ENCODE results near the gene ZNF581.
A peak's percentile ranks its signal among the peaks of the same experiment; 100 is the strongest.

The ZNF581 gene

GRCh38 chr19:55655648-55656040 is 12.2 kb downstream of the ZNF581 start:
- no peak overlapping the region for H3K14ac ChIP-seq (ENCODE audit: low read length in 2 of 2)
- peak overlapping the region; percentile 92 to 99 for H3K4me3 ChIP-seq (ENCODE audit: insufficient read depth in 1 of 2, low read depth in 1 of 2, low read length in 2 of 2)
- no peak overlapping the region for H3K23ac ChIP-seq (ENCODE audit: low read length in 2 of 2)
- H2BK12ac ChIP-seq (ENCODE audit: low read length in 2 of 2), result no peak overlapping the region
- no peak overlapping the region for H2AK5ac ChIP-seq (ENCODE audit: low read length, severe bottlenecking)
- no peak overlapping the region for H2AFZ ChIP-seq (ENCODE audit: low read depth, low read length)
- WGBS, result under 1% methylated on average over 19 of the region's 19 CpGs
- H3K4me1 ChIP-seq (ENCODE audit: control insufficient read depth, insufficient read depth, low read depth, low read length), result peaks cover 30% of the 10 kb centered on the region
- H3K4ac ChIP-seq (ENCODE audit: low read depth in 1 of 2, low read length in 2 of 2), result peak overlapping the region in 1 of 2 experiments; percentile 46
- peak overlapping the region; percentile 89 for H3K4me2 ChIP-seq (ENCODE audit: low read length, poor library complexity, severe bottlenecking)
- H2BK5ac ChIP-seq (ENCODE audit: low read depth, low read length, poor library complexity, severe bottlenecking), result peak overlapping the region; percentile 74
- H3K36me3 ChIP-seq (ENCODE audit: control insufficient read depth in 1 of 2, insufficient read depth in 2 of 2, low read depth in 1 of 2, low read length in 2 of 2), result peaks cover 20 to 53% of the 10 kb centered on the region in 2 experiments
- H3K9me3 ChIP-seq (ENCODE audit: control insufficient read depth, low read length), result no peaks in the 10 kb centered on the region
- peak overlapping the region in 1 of 2 experiments; percentile 13 for H3K18ac ChIP-seq (ENCODE audit: low read depth in 1 of 2, low read length in 2 of 2)
- H3K27ac ChIP-seq (ENCODE audit: low read length, poor library complexity, severe bottlenecking), result peak overlapping the region; percentile 78
- no peak overlapping the region for H4K91ac ChIP-seq (ENCODE audit: low read length)
- no peak overlapping the region for H2BK15ac ChIP-seq (ENCODE audit: low read depth, poor library complexity, severe bottlenecking)
- peaks cover 17% of the 10 kb centered on the region for H3K79me1 ChIP-seq (replicated peaks; ENCODE audit: low read length, poor library complexity, severe bottlenecking)
- H2BK120ac ChIP-seq (ENCODE audit: low read depth, low read length), result no peak overlapping the region
- H4K8ac ChIP-seq (ENCODE audit: low read length), result peak overlapping the region; percentile 32
- DNase-seq, result no peak
- no peaks in the 10 kb centered on the region for H3K27me3 ChIP-seq (ENCODE audit: control insufficient read depth in 1 of 2, insufficient read depth in 1 of 2, low read length in 2 of 2)
- H3K9ac ChIP-seq (ENCODE audit: low read length), result peak overlapping the region; percentile 99

- H3K9me3 ChIP-seq (ENCODE audit: control insufficient read depth, low read length), result no peaks in the 10 kb centered on the region
- H2AFZ ChIP-seq (ENCODE audit: low read depth, low read length), result no peak overlapping the region
- H4K91ac ChIP-seq (ENCODE audit: low read length), result no peak overlapping the region
- H3K4me3 ChIP-seq (ENCODE audit: insufficient read depth in 1 of 2, low read depth in 1 of 2, low read length in 2 of 2), result peak overlapping the region in 1 of 2 experiments; percentile 92
- no peak overlapping the region for H3K4ac ChIP-seq (ENCODE audit: low read depth in 1 of 2, low read length in 2 of 2)
- H2BK5ac ChIP-seq (ENCODE audit: low read depth, low read length, poor library complexity, severe bottlenecking), result no peak overlapping the region
- H2AK5ac ChIP-seq (ENCODE audit: low read length, severe bottlenecking), result no peak overlapping the region
- H3K4me1 ChIP-seq (ENCODE audit: control insufficient read depth, insufficient read depth, low read depth, low read length), result peaks cover 30% of the 10 kb centered on the region
- no peak overlapping the region for H2BK12ac ChIP-seq (ENCODE audit: low read length in 2 of 2)
- H4K8ac ChIP-seq (ENCODE audit: low read length), result no peak overlapping the region
- H3K36me3 ChIP-seq (ENCODE audit: control insufficient read depth in 1 of 2, insufficient read depth in 2 of 2, low read depth in 1 of 2, low read length in 2 of 2), result peaks cover 29 to 53% of the 10 kb centered on the region in 2 experiments
- no peak for DNase-seq
- H3K9ac ChIP-seq (ENCODE audit: low read length), result peak overlapping the region; percentile 99
- no peak overlapping the region for H3K23ac ChIP-seq (ENCODE audit: low read length in 2 of 2)
- H3K18ac ChIP-seq (ENCODE audit: low read depth in 1 of 2, low read length in 2 of 2), result no peak overlapping the region
- peak overlapping the region; percentile 60 for H3K4me2 ChIP-seq (ENCODE audit: low read length, poor library complexity, severe bottlenecking)
- no peak overlapping the region for H3K27ac ChIP-seq (ENCODE audit: low read length, poor library complexity, severe bottlenecking)
- 87% methylated on average over 7 of the region's 7 CpGs for WGBS
- H2BK120ac ChIP-seq (ENCODE audit: low read depth, low read length), result no peak overlapping the region
- H3K79me1 ChIP-seq (replicated peaks; ENCODE audit: low read length, poor library complexity, severe bottlenecking), result peaks cover 11% of the 10 kb centered on the region
- H3K14ac ChIP-seq (ENCODE audit: low read length in 2 of 2), result no peak overlapping the region
- H3K27me3 ChIP-seq (ENCODE audit: control insufficient read depth in 1 of 2, insufficient read depth in 1 of 2, low read length in 2 of 2), result no peaks in the 10 kb centered on the region
- no peak overlapping the region for H2BK15ac ChIP-seq (ENCODE audit: low read depth, poor library complexity, severe bottlenecking)
Observed at GRCh38 chr19:55656552-55656951, 13.1 kb downstream of the ZNF581 start.

- H2AK5ac ChIP-seq (ENCODE audit: low read length, severe bottlenecking), result no peak overlapping the region
- no peak overlapping the region for H3K4ac ChIP-seq (ENCODE audit: low read depth in 1 of 2, low read length in 2 of 2)
- peaks cover 10% of the 10 kb centered on the region for H3K79me1 ChIP-seq (replicated peaks; ENCODE audit: low read length, poor library complexity, severe bottlenecking)
- H4K91ac ChIP-seq (ENCODE audit: low read length), result no peak overlapping the region
- H2BK15ac ChIP-seq (ENCODE audit: low read depth, poor library complexity, severe bottlenecking), result no peak overlapping the region
- no peak overlapping the region for H2BK5ac ChIP-seq (ENCODE audit: low read depth, low read length, poor library complexity, severe bottlenecking)
- H3K14ac ChIP-seq (ENCODE audit: low read length in 2 of 2), result no peak overlapping the region
- peak overlapping the region; percentile 99 for H3K9ac ChIP-seq (ENCODE audit: low read length)
- peak overlapping the region; percentile 0 for H3K4me2 ChIP-seq (ENCODE audit: low read length, poor library complexity, severe bottlenecking)
- peak overlapping the region in 1 of 2 experiments; percentile 92 for H3K4me3 ChIP-seq (ENCODE audit: insufficient read depth in 1 of 2, low read depth in 1 of 2, low read length in 2 of 2)
- H3K36me3 ChIP-seq (ENCODE audit: control insufficient read depth in 1 of 2, insufficient read depth in 2 of 2, low read depth in 1 of 2, low read length in 2 of 2), result peaks cover 31 to 53% of the 10 kb centered on the region in 2 experiments
- H3K4me1 ChIP-seq (ENCODE audit: control insufficient read depth, insufficient read depth, low read depth, low read length), result peaks cover 30% of the 10 kb centered on the region
- no peak overlapping the region for H2BK12ac ChIP-seq (ENCODE audit: low read length in 2 of 2)
- no peak overlapping the region for H3K23ac ChIP-seq (ENCODE audit: low read length in 2 of 2)
- H3K27me3 ChIP-seq (ENCODE audit: control insufficient read depth in 1 of 2, insufficient read depth in 1 of 2, low read length in 2 of 2), result no peaks in the 10 kb centered on the region
- no peak overlapping the region for H4K8ac ChIP-seq (ENCODE audit: low read length)
- H2BK120ac ChIP-seq (ENCODE audit: low read depth, low read length), result no peak overlapping the region
- no peaks in the 10 kb centered on the region for H3K9me3 ChIP-seq (ENCODE audit: control insufficient read depth, low read length)
- no peak overlapping the region for H3K18ac ChIP-seq (ENCODE audit: low read depth in 1 of 2, low read length in 2 of 2)
- H2AFZ ChIP-seq (ENCODE audit: low read depth, low read length), result no peak overlapping the region
- WGBS, result 73% methylated on average over 18 of the region's 18 CpGs
- no peak for DNase-seq
- peak overlapping the region; percentile 19 for H3K27ac ChIP-seq (ENCODE audit: low read length, poor library complexity, severe bottlenecking)
Observed at GRCh38 chr19:55656988-55657747, 13.7 kb downstream of the ZNF581 start.

DNA sequence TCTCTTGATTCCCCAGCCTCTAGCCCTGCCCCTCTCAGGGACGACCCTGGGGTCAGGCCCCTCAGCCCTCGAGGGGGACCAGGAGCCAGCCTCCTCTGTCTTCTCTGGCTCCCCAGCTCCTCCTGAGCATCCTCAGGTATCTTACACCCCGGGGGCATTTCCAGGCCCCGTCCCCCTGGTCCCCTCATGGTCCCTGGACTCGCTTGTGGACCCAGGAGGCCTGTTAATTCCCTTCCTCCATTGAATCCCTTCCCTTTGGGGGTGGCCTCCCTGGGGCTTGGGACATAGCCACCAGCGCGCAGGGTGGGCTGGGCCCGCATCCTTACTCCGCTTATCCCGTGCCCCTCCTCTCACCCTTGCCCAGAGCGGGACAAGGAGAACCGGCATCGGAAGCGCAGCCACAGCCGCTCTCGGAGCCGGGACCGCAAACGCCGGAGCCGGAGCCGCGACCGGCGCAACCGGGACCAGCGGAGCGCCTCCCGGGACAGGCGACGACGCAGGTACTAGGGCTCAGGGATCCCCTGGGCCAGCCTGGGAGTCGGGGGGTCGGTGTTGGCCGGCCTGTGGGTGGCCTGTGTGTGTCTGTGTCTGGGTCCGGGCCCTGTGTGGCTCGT is 15.5 kb downstream of the ZNF581 start:
- no peak overlapping the region for H3K27ac ChIP-seq (ENCODE audit: low read length, poor library complexity, severe bottlenecking)
- peak overlapping the region; percentile 72 for H3K9ac ChIP-seq (ENCODE audit: low read length)
- H3K4ac ChIP-seq (ENCODE audit: low read depth in 1 of 2, low read length in 2 of 2), result no peak overlapping the region
- no peaks in the 10 kb centered on the region for H3K27me3 ChIP-seq (ENCODE audit: control insufficient read depth in 1 of 2, insufficient read depth in 1 of 2, low read length in 2 of 2)
- H3K14ac ChIP-seq (ENCODE audit: low read length in 2 of 2), result no peak overlapping the region
- H3K9me3 ChIP-seq (ENCODE audit: control insufficient read depth, low read length), result no peaks in the 10 kb centered on the region
- peak overlapping the region; percentile 25 for H3K4me2 ChIP-seq (ENCODE audit: low read length, poor library complexity, severe bottlenecking)
- H3K23ac ChIP-seq (ENCODE audit: low read length in 2 of 2), result peak overlapping the region in 1 of 2 experiments; percentile 9
- H3K4me3 ChIP-seq (ENCODE audit: insufficient read depth in 1 of 2, low read depth in 1 of 2, low read length in 2 of 2), result peak overlapping the region in 1 of 2 experiments; percentile 59
- H2AK5ac ChIP-seq (ENCODE audit: low read length, severe bottlenecking), result no peak overlapping the region
- H3K79me1 ChIP-seq (replicated peaks; ENCODE audit: low read length, poor library complexity, severe bottlenecking), result peaks cover 10% of the 10 kb centered on the region
- no peak overlapping the region for H2BK120ac ChIP-seq (ENCODE audit: low read depth, low read length)
- peaks cover 44 to 61% of the 10 kb centered on the region in 2 experiments for H3K36me3 ChIP-seq (ENCODE audit: control insufficient read depth in 1 of 2, insufficient read depth in 2 of 2, low read depth in 1 of 2, low read length in 2 of 2)
- H4K8ac ChIP-seq (ENCODE audit: low read length), result no peak overlapping the region
- H3K18ac ChIP-seq (ENCODE audit: low read depth in 1 of 2, low read length in 2 of 2), result no peak overlapping the region
- 97% methylated on average over 37 of the region's 37 CpGs for WGBS
- no peak overlapping the region for H2BK5ac ChIP-seq (ENCODE audit: low read depth, low read length, poor library complexity, severe bottlenecking)
- no peak overlapping the region for H4K91ac ChIP-seq (ENCODE audit: low read length)
- DNase-seq, result no peak
- peaks cover 27% of the 10 kb centered on the region for H3K4me1 ChIP-seq (ENCODE audit: control insufficient read depth, insufficient read depth, low read depth, low read length)
- H2BK15ac ChIP-seq (ENCODE audit: low read depth, poor library complexity, severe bottlenecking), result no peak overlapping the region
- H2BK12ac ChIP-seq (ENCODE audit: low read length in 2 of 2), result no peak overlapping the region
- no peak overlapping the region for H2AFZ ChIP-seq (ENCODE audit: low read depth, low read length)

Data from mesenchymal stem cell (in vitro differentiated cells and primary cell).